SU-DHL-6 (cell line): Measurements from ENCODE around the gene ZNF44.

Source experiments
- CTCF ChIP-seq: fragments of 200-600 bp; sonication (generic); IDR thresholded peaks from one replicate; pipeline ENCODE4 v1.5.1; 2017; ENCODE audit warnings: antibody characterized with exemption, mild to moderate bottlenecking, low read length, moderate library complexity; ENCODE audit not compliant: insufficient read depth, poor library complexity, severe bottlenecking
- EZH2phosphoT487 ChIP-seq: fragments of 200-600 bp; sonication (generic), shearing (Covaris generic); conservative IDR thresholded peaks from 2 replicates; pipeline ENCODE4 v1.6.1; 2018; ENCODE audit warnings: mild to moderate bottlenecking, antibody characterized with exemption, low read length, moderate library complexity, mixed read lengths

GRCh38 chr19:12314553-12314952 is 19.9 kb upstream of the ZNF44 start:
- TF ChIP-seq CTCF, result no peak
- no peak for TF ChIP-seq EZH2phosphoT487
